Naive thymus-derived CD8-positive, alpha-beta T cell (primary cell): Measurements from ENCODE around the gene TEX52. TPM values are rescaled to one million over a fixed set of nuclear protein-coding genes. Genes with fewer than 3 reads are reported as not detected.
"Not testable (repeated sequence)": the region's sequence is repeated elsewhere in the genome, so short reads cannot be mapped to it uniquely, and the experiment has no call there.

ENCODE experiments used
- ATAC-seq, 2 donors: fragments of 150-1000 bp; cut with Tn5 transposase in 1 of 2; sonication (Bioruptor Pico), chemical (Tn5 transposase) in 1 of 2; 1 replicate in 1 of 2; 2 replicates in 1 of 2; pipeline ENCODE4 v1.10.0; 2021; ENCODE audit warnings: mild to moderate bottlenecking in 2 of 2, moderate library complexity in 2 of 2
- POLR2A ChIA-PET: fragments of 350-600 bp; sonication (Branson Sonifier 250); formaldehyde crosslinking; loops from one replicate; lab custom pipeline; 2021; ENCODE audit warnings: antibody characterized with exemption; lab: Charles Lee
- DNase-seq, 10 donors: peaks; one replicate each; pipeline versions ENCODE4 v3.0.0 to v3.0.0-alpha.2; 2020 to 2022
- H3K27ac Mint-ChIP-seq, 10 donors: one replicate each; pipeline ENCODE4 v1.8.0; 2020 to 2022; ENCODE audit warnings: mild to moderate bottlenecking in 10 of 10, mixed read lengths in 10 of 10, moderate library complexity in 4 of 10, inconsistent platforms in 1 of 10
- H3K27me3 Mint-ChIP-seq, 5 donors: one replicate each; pipeline ENCODE4 v1.8.0; 2021 to 2022; ENCODE audit warnings: mixed read lengths in 5 of 5
- H3K36me3 Mint-ChIP-seq, 3 donors: one replicate each; pipeline ENCODE4 v1.8.0; 2020 to 2022; ENCODE audit warnings: mixed read lengths in 3 of 3, mild to moderate bottlenecking in 2 of 3, inconsistent platforms in 1 of 3
- H3K4me1 Mint-ChIP-seq, 4 donors: one replicate each; pipeline ENCODE4 v1.8.0; 2021 to 2022; ENCODE audit warnings: mixed read lengths in 4 of 4
- H3K4me3 Mint-ChIP-seq, 10 donors: one replicate each; pipeline ENCODE4 v1.8.0; 2020 to 2022; ENCODE audit warnings: mild to moderate bottlenecking in 10 of 10, mixed read lengths in 10 of 10, moderate library complexity in 6 of 10, inconsistent platforms in 1 of 10
- H3K9me3 Mint-ChIP-seq, 9 donors: one replicate each; pipeline ENCODE4 v1.8.0; 2020 to 2022; ENCODE audit warnings: mixed read lengths in 9 of 9, mild to moderate bottlenecking in 3 of 9, inconsistent platforms in 1 of 9, moderate library complexity in 1 of 9
- polyA plus RNA-seq, 3 donors: library from polyadenylated mRNA; unstranded; fragments of 300-500 nt; fragmentation: Illumina TruSeq; gene quantifications; one replicate each; pipeline ENCODE4 v1.2.3, GENCODE V29; 2021
- total RNA-seq, 8 experiments: library from RNA in 2 of 8; stranded (reverse) in 2 of 8; gene quantifications; one replicate each; pipeline ENCODE4 v1.2.3 and lab custom pipeline; 2021 to 2026

The TEX52 gene
- total and polyA plus RNA-seq, 5 experiments from 2014 or later, result not detected

GRCh38 chr12:2890001-2890387, 33.2 kb upstream of the TEX52 start:
- Mint-ChIP-seq H3K36me3 (peaks cover 0 to 16% (median 0%) of the 10 kb centered on the region in 3 donors), H3K9me3 (no peaks in the 10 kb centered on the region), H3K4me3 (peak overlapping the region; percentile 91 to 99 (median 96)), H3K27me3 (no peaks in the 10 kb centered on the region), H3K4me1 (peaks cover 14 to 34% (median 22%) of the 10 kb centered on the region in 4 donors), H3K27ac (peak overlapping the region; percentile 91 to 98 (median 96))
- POLR2A ChIA-PET, result interaction anchor here (1.0 to 2.2 kb wide), 6 partner anchors 9 to 199 kb away, joined by 3 to 15 read pairs (median 5); partner anchors contain the start of genes FKBP4, FOXM1 and RHNO1
- ATAC-seq, result no peak
- no peak for DNase-seq

GRCh38 chr12:2886768-2887450, 30.1 kb upstream of the TEX52 start:
- POLR2A ChIA-PET, result interaction anchor here (0.5 to 3.4 kb wide), 3 partner anchors 10 to 59 kb away, joined by 3 to 14 read pairs (median 7); partner anchors contain the start of genes FOXM1 and RHNO1

GRCh38 chr12:2884810-2885209, 28.0 kb upstream of the TEX52 start:
- Mint-ChIP-seq H3K27ac (peak overlapping the region in 2 of 10 donors; percentile 44 to 53), H3K4me3 (no peak overlapping the region), H3K27me3 (no peaks in the 10 kb centered on the region), H3K36me3 (peaks cover 0 to 27% (median 0%) of the 10 kb centered on the region in 3 donors), H3K4me1 (peaks cover 14 to 23% (median 18%) of the 10 kb centered on the region in 4 donors), H3K9me3 (no peaks in the 10 kb centered on the region)
- ATAC-seq, result no peak
- DNase-seq, result no peak
- POLR2A ChIA-PET, result interaction anchor here (0.7 kb wide), 3 partner anchors 16 to 165 kb away, joined by 3 to 5 read pairs (median 4); no protein-coding TSS in a partner anchor

More at GRCh38 chr12:2886768-2887450, 30.1 kb upstream of the TEX52 start:
- peaks cover 0 to 27% (median 0%) of the 10 kb centered on the region in 3 donors for H3K36me3 Mint-ChIP-seq
- no peaks in the 10 kb centered on the region for H3K9me3 Mint-ChIP-seq
- H3K4me1 Mint-ChIP-seq, result peaks cover 18 to 33% (median 25%) of the 10 kb centered on the region in 4 donors
- ATAC-seq, result no peak
- H3K27ac Mint-ChIP-seq, result no peak overlapping the region
- H3K4me3 Mint-ChIP-seq, result no peak overlapping the region
- no peaks in the 10 kb centered on the region for H3K27me3 Mint-ChIP-seq
- no peak for DNase-seq

GRCh38 chr12:2879853-2880252, 23.0 kb upstream of the TEX52 start:
- Mint-ChIP-seq H3K27me3 (no peaks in the 10 kb centered on the region), H3K36me3 (peaks cover 0 to 10% (median 0%) of the 10 kb centered on the region in 3 donors), H3K4me3 (peak overlapping the region in 4 of 10 donors; percentile 13 to 58 (median 28)), H3K27ac (peak overlapping the region in 2 of 10 donors; percentile 32 to 47), H3K9me3 (no peaks in the 10 kb centered on the region), H3K4me1 (peaks cover 23 to 43% (median 36%) of the 10 kb centered on the region in 4 donors)
- DNase-seq, result no peak
- POLR2A ChIA-PET, result interaction anchor here (0.9 to 2.0 kb wide), 2 partner anchors 11 to 14 kb away, joined by 4 to 15 read pairs; partner anchors contain the start of gene TULP3
- ATAC-seq, result no peak

- Mint-ChIP-seq H3K4me1 (peaks cover 20 to 38% (median 32%) of the 10 kb centered on the region in 4 donors), H3K27me3 (no peaks in the 10 kb centered on the region), H3K27ac (peak overlapping the region; percentile 94 to 100 (median 99)), H3K36me3 (peaks cover 0 to 2% (median 0%) of the 10 kb centered on the region in 3 donors), H3K9me3 (no peaks in the 10 kb centered on the region), H3K4me3 (peak overlapping the region; percentile 92 to 99 (median 98))
- ATAC-seq (no peak), DNase-seq (no peak)
- POLR2A ChIA-PET, result interaction anchor here (0.7 to 2.0 kb wide), 4 partner anchors 9 to 64 kb away, joined by 3 to 15 read pairs (median 14); partner anchors contain the start of gene TULP3
Measured at GRCh38 chr12:2877953-2878732, 21.3 kb upstream of the TEX52 start.

GRCh38 chr12:2877047-2877952, 20.5 kb upstream of the TEX52 start, which contains the start of the genes FOXM1 and RHNO1:
FOXM1 (minus strand) TSS chr12:2877174; CDS start chr12:2874478, 2,696 bp downstream.
RHNO1 (plus strand) TSS chr12:2877223; CDS start chr12:2885367, 8,144 bp downstream.
- H3K36me3 Mint-ChIP-seq, result no peaks in the 10 kb centered on the region
- peak within 1 kb of the TSS; percentile 92 to 99 (median 98) for H3K4me3 Mint-ChIP-seq
- peak; percentile 84 to 89 for ATAC-seq
- POLR2A ChIA-PET, result interaction anchor here (0.7 to 1.9 kb wide), 7 partner anchors 10 to 186 kb away, joined by 3 to 14 read pairs (median 8); partner anchors contain the start of genes FKBP4 and TULP3
- H3K27me3 Mint-ChIP-seq, result no peaks in the 10 kb centered on the region
- H3K4me1 Mint-ChIP-seq, result peaks cover 20 to 38% (median 32%) of the 10 kb centered on the region in 4 donors
- no peaks in the 10 kb centered on the region for H3K9me3 Mint-ChIP-seq
- peak; percentile 72 to 94 (median 85) for DNase-seq
- peak within 1 kb of the TSS; percentile 94 to 100 (median 99) for H3K27ac Mint-ChIP-seq

GRCh38 chr12:2876431-2877046, 19.7 kb upstream of the TEX52 start:
- ATAC-seq, result peak; percentile 47 to 52
- H3K36me3 Mint-ChIP-seq, result no peaks in the 10 kb centered on the region
- peak overlapping the region; percentile 75 to 98 (median 84) for H3K4me3 Mint-ChIP-seq
- H3K27ac Mint-ChIP-seq, result peak overlapping the region; percentile 49 to 97 (median 84)
- no peaks in the 10 kb centered on the region for H3K9me3 Mint-ChIP-seq
- peak in 1 of 10 donors; percentile 14 for DNase-seq
- no peaks in the 10 kb centered on the region for H3K27me3 Mint-ChIP-seq
- POLR2A ChIA-PET, result interaction anchor here (0.7 to 1.9 kb wide), 6 partner anchors 10 to 185 kb away, joined by 3 to 14 read pairs (median 8); partner anchors contain the start of genes FKBP4 and TULP3
- H3K4me1 Mint-ChIP-seq, result peaks cover 18 to 35% (median 30%) of the 10 kb centered on the region in 4 donors

GRCh38 chr12:2868986-2869632, 12.3 kb upstream of the TEX52 start:
- not testable (repeated sequence) for H3K9me3 Mint-ChIP-seq, H3K4me1 Mint-ChIP-seq, ATAC-seq, H3K27ac Mint-ChIP-seq, H3K4me3 Mint-ChIP-seq, H3K27me3 Mint-ChIP-seq, H3K36me3 Mint-ChIP-seq, DNase-seq
- POLR2A ChIA-PET, result interaction anchor here (0.6 kb wide), 1 partner anchor 8 kb away, joined by 6 read pairs; no protein-coding TSS in a partner anchor

GRCh38 chr12:2864198-2864597, 7.4 kb upstream of the TEX52 start:
- no peak for DNase-seq
- no peaks in the 10 kb centered on the region for H3K27me3 Mint-ChIP-seq
- peaks cover 0 to 10% (median 0%) of the 10 kb centered on the region in 3 donors for H3K36me3 Mint-ChIP-seq
- peaks cover 0 to 4% (median 0%) of the 10 kb centered on the region in 4 donors for H3K4me1 Mint-ChIP-seq
- peak overlapping the region in 1 of 10 donors; percentile 71 for H3K27ac Mint-ChIP-seq
- ATAC-seq, result no peak
- POLR2A ChIA-PET, result interaction anchor here (0.6 kb wide), 1 partner anchor 24 kb away, joined by 5 read pairs; no protein-coding TSS in a partner anchor
- no peak overlapping the region for H3K4me3 Mint-ChIP-seq
- H3K9me3 Mint-ChIP-seq, result no peaks in the 10 kb centered on the region

- H3K27ac Mint-ChIP-seq, ATAC-seq, H3K27me3 Mint-ChIP-seq, POLR2A ChIA-PET, DNase-seq, H3K4me1 Mint-ChIP-seq, H3K4me3 Mint-ChIP-seq, H3K9me3 Mint-ChIP-seq: not testable (repeated sequence)
- H3K36me3 Mint-ChIP-seq, result peaks cover 0 to 15% (median 0%) of the 10 kb centered on the region in 3 donors
Measured at GRCh38 chr12:2863402-2863801, 6.6 kb upstream of the TEX52 start.
